Measurements from ENCODE around the gene CDH4. TPM values are rescaled to one million over a fixed set of nuclear protein-coding genes. Genes with fewer than 3 reads are reported as not detected.

The CDH4 gene
- total and polyA plus RNA-seq, 2 donors (not counting 3 experiments of a cell fraction or from before 2014, with no cell fraction given) = 0.17 to 0.51 TPM

DNA sequence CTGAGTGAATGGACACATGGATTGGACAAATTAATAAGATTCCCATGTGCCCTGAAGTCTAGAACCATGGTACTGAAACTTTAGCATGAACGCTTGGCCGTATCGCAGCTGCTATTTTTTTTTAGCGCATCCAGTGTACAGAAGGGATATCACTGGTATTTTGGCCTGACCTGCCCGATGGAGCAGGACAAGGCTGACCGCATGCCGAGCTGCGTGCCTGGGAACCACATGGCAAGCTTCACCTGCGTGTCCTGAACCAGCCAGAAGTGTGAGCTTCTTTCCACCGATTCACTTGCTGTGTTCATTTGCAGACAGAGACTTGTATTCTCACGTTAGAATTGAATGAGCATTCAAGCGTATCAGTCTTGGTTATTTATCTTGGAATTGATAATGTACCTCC is 145.7 kb downstream of the CDH4 start:
- no peak for TF ChIP-seq POLR2A (IDR thresholded peaks at IDR 0.05; ENCODE audit: low read depth, low read length)
- no peak for TF ChIP-seq GATA2 (IDR thresholded peaks at IDR 0.05; ENCODE audit: insufficient read depth, insufficient read length, low read depth, low read length)
- TF ChIP-seq POLR2AphosphoS5 (IDR thresholded peaks at IDR 0.05; ENCODE audit: insufficient read depth, low read depth, low read length) = no peak
- no peak for TF ChIP-seq FOS (IDR thresholded peaks at IDR 0.05; ENCODE audit: borderline replicate concordance, insufficient read depth, low read length)
- no peak for TF ChIP-seq MYC (IDR thresholded peaks at IDR 0.05; ENCODE audit: low read depth, low read length)
- TF ChIP-seq JUN (IDR thresholded peaks at IDR 0.05; ENCODE audit: borderline replicate concordance, insufficient read depth, insufficient read length, low read depth) = no peak
- TF ChIP-seq, protein P1, sequence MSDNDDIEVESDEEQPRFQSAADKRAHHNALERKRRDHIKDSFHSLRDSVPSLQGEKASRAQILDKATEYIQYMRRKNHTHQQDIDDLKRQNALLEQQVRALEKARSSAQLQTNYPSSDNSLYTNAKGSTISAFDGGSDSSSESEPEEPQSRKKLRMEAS (IDR thresholded peaks at IDR 0.05; ENCODE audit: insufficient read depth, insufficient read length) = no peak
- TF ChIP-seq, protein P2, sequence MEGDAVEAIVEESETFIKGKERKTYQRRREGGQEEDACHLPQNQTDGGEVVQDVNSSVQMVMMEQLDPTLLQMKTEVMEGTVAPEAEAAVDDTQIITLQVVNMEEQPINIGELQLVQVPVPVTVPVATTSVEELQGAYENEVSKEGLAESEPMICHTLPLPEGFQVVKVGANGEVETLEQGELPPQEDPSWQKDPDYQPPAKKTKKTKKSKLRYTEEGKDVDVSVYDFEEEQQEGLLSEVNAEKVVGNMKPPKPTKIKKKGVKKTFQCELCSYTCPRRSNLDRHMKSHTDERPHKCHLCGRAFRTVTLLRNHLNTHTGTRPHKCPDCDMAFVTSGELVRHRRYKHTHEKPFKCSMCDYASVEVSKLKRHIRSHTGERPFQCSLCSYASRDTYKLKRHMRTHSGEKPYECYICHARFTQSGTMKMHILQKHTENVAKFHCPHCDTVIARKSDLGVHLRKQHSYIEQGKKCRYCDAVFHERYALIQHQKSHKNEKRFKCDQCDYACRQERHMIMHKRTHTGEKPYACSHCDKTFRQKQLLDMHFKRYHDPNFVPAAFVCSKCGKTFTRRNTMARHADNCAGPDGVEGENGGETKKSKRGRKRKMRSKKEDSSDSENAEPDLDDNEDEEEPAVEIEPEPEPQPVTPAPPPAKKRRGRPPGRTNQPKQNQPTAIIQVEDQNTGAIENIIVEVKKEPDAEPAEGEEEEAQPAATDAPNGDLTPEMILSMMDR (IDR thresholded peaks at IDR 0.05; ENCODE audit: extremely low read depth in 1 of 2, insufficient read depth in 1 of 2, low read depth in 1 of 2, low read length in 2 of 2) = no peak
- TF ChIP-seq EZH2 (IDR thresholded peaks at IDR 0.05; ENCODE audit: borderline replicate concordance, low read depth, low read length, severe bottlenecking) = no peak
- no peak overlapping the region for H3K9ac ChIP-seq (replicated peaks; ENCODE audit: extremely low read depth, insufficient read depth, low read length)
- intact Hi-C loops (cut with micrococcal nuclease) = no loop called here
- ChIA-PET POLR2A (no interaction called here), CTCF (no interaction called here)
- FAIRE-seq (no peak), DNase-seq (ENCODE audit: low read depth, low spot score) (no peak)
- H3K79me2 ChIP-seq (ENCODE audit: control insufficient read depth, insufficient read depth, low read length) = no peaks in the 10 kb centered on the region
- no peaks in the 10 kb centered on the region for H3K27me3 ChIP-seq (ENCODE audit: control insufficient read depth in 2 of 2, insufficient read depth in 2 of 2, low read length in 2 of 2)
- peaks cover 8% of the 10 kb centered on the region for H3K9me3 ChIP-seq (replicated peaks; ENCODE audit: control insufficient read depth, insufficient read depth, low read length)
- no peaks in the 10 kb centered on the region for H4K20me1 ChIP-seq (replicated peaks; ENCODE audit: control insufficient read depth, extremely low read depth, insufficient read depth, low read length)
- BruUV-seq (replicated peaks) = no TSS peak
- no peaks in the 10 kb centered on the region for H3K36me3 ChIP-seq (ENCODE audit: control insufficient read depth in 2 of 2, extremely low read depth in 1 of 2, insufficient read depth in 2 of 2, low read length in 2 of 2)
- H2AFZ ChIP-seq (ENCODE audit: low read depth, low read length) = no peak overlapping the region
- no peak overlapping the region for H3K4me3 ChIP-seq (replicated peaks in 1 of 3; ENCODE audit: insufficient read depth in 1 of 3, low read depth in 1 of 3, low read length in 3 of 3)
- H3K4me1 ChIP-seq (ENCODE audit: control insufficient read depth, extremely low read depth, insufficient read depth, low read length) = no peaks in the 10 kb centered on the region
- no peak overlapping the region for H3K27ac ChIP-seq (ENCODE audit: insufficient read depth, low read depth, low read length)
- dilution Hi-C loops (cut with MboI; ENCODE audit: extremely low pct_ligation_motif_present, low sequenced_read_pairs) = no loop called here
- no peak overlapping the region for H3K4me2 ChIP-seq (ENCODE audit: insufficient read depth, low read length)
- no peaks in the 10 kb centered on the region for H3K9me1 ChIP-seq (replicated peaks; ENCODE audit: control insufficient read depth, extremely low read depth, insufficient read depth, low read length)

Data from endothelial cell of umbilical vein (primary cell).